Adipocyte (in vitro differentiated cells): ENCODE results near the gene DHX9.

ENCODE experiments used
- DNase-seq: peaks from one replicate; pipeline ENCODE4 v3.0.0-alpha.2; 2015; ENCODE audit warnings: low read depth
- H3K27me3 ChIP-seq: replicated peaks from 2 replicates; pipeline ENCODE4 v1.7.0; 2013; ENCODE audit warnings: mild to moderate bottlenecking, low read length, moderate library complexity; ENCODE audit not compliant: control insufficient read depth, insufficient read depth
- H3K36me3 ChIP-seq: 2 replicates; pipeline ENCODE4 v1.7.0; 2013; ENCODE audit warnings: low read length, mild to moderate bottlenecking, moderate library complexity; ENCODE audit not compliant: control insufficient read depth, insufficient read depth, severe bottlenecking
- H3K4me1 ChIP-seq: 2 replicates; pipeline ENCODE4 v1.7.0; 2013; ENCODE audit warnings: mild to moderate bottlenecking, low read length, moderate library complexity; ENCODE audit not compliant: control insufficient read depth, insufficient read depth
- H3K4me3 ChIP-seq: 2 replicates; pipeline ENCODE4 v1.7.0; 2013; ENCODE audit warnings: mild to moderate bottlenecking, low read length, moderate library complexity
- H3K9ac ChIP-seq: 2 replicates; pipeline ENCODE4 v1.7.0; 2013; ENCODE audit warnings: mild to moderate bottlenecking, low read length, moderate library complexity
- H3K9me3 ChIP-seq: 2 replicates; pipeline ENCODE4 v1.7.0; 2013; ENCODE audit warnings: mild to moderate bottlenecking, low read length, moderate library complexity; ENCODE audit not compliant: control insufficient read depth

The DHX9 gene

DNA sequence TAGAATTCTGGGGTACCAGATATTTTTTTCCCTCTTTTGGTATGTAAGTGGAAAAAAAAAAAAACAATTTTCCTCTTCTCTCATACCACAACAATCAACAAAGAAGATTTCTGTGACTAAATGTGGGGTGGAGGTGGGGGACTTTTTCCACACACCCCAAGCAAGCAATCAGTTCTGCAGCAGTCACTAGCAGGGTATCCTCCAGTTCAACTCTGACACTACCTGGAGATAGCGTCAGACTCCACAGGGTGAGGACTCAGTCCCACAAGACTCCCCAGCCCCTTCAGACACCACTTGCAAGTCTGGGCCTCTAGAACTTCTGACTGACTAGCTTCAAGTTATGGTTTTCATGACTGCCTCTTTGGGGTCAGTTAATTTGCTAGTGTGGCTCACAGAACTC lies 6.2 kb downstream of the DHX9 start:
- Histone ChIP-seq H3K36me3 (peaks cover 80% of the 10 kb centered on the region), H3K9me3 (no peaks in the 10 kb centered on the region), H3K4me1 (peaks cover 27% of the 10 kb centered on the region), H3K4me3 (no peak overlapping the region), H3K27me3 (no peaks in the 10 kb centered on the region), H3K9ac (no peak overlapping the region)
- no peak for DNase-seq

DNA sequence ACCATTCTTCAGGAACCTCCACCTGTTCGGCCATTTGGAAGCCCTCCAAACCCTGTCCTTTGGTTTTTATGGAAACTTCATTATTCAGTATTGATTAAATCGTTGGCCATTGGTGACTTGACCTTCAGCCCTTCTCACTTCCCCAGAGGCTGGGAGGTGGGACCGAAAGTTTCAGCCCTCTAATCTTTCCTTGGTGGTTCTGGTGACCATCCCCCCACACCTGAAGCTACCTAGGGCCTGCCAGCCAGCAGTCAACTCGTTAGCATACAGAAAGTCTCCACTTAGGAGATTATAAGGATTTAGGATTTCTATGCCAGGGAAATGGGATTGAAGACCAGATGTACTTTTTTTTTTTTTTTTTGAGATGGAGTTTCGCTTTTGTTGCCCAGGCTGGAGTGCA lies 6.7 kb downstream of the DHX9 start:
- Histone ChIP-seq H3K4me3 (no peak overlapping the region), H3K9me3 (no peaks in the 10 kb centered on the region), H3K4me1 (peaks cover 22% of the 10 kb centered on the region), H3K36me3 (peaks cover 85% of the 10 kb centered on the region), H3K9ac (no peak overlapping the region), H3K27me3 (no peaks in the 10 kb centered on the region)
- no peak for DNase-seq

DNA sequence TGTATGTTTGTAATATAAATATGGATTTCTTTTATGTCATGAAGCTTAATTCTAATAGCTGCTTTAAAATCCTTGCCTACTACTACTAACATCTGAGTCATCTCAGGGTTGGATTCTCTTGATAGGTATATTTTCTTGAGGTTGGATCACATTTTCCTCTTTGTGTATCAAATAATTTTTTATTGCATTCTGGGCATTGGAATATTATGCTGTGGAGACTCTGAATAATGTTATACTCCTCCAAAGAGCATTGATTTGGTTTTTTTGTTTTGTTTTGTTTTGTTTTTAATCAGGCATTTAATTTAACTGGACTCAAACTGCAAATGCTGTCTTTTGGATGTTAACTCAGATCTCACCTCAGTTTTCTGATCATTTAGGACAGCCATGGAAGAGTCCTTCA lies 8.0 kb downstream of the DHX9 start:
- no peaks in the 10 kb centered on the region for H3K9me3 ChIP-seq
- H3K4me3 ChIP-seq = no peak overlapping the region
- peaks cover 17% of the 10 kb centered on the region for H3K4me1 ChIP-seq
- no peak overlapping the region for H3K9ac ChIP-seq
- H3K27me3 ChIP-seq = no peaks in the 10 kb centered on the region
- H3K36me3 ChIP-seq = peaks cover 97% of the 10 kb centered on the region
- DNase-seq = no peak

DNA sequence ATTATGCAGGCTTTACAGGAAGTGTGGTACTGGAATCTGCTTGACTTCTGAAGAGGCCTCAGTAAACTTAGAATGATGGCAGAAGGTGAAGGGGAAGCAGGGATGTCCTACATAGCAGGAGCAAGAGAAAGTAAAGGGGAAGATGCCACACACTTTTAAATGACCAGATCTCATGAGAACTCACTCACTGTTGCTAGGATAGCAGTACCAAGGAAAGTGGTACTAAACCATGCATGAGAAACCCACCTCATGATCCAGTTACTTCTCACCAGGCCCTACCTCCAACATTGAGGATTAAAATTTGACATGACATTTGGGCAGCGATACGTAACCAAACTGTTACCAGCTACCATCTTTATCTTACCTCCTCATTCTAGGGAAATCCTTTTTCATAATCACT lies 9.6 kb downstream of the DHX9 start:
- peaks cover 6% of the 10 kb centered on the region for H3K4me1 ChIP-seq
- no peaks in the 10 kb centered on the region for H3K27me3 ChIP-seq
- no peaks in the 10 kb centered on the region for H3K9me3 ChIP-seq
- DNase-seq = no peak
- no peak overlapping the region for H3K4me3 ChIP-seq
- H3K9ac ChIP-seq = no peak overlapping the region
- H3K36me3 ChIP-seq = peaks cover 99% of the 10 kb centered on the region

DNA sequence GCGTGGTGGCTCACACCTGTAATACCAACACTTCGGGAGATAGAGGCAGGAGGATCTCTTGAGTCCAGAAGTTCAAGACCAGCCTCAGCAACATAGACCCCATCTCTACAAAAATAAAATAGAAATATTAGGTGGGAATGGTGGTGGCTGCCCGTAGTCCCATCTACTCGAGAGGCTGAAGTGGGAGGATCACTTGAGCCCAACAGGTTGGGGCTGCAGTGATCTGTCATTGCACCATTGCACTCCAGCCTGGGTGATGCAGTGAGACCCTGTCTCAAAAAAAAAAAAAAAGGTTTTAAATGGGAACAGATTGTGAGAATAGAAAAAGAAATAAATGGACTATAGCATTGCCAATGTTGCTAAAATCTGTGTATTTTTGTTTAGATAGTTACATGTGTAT lies 11.2 kb downstream of the DHX9 start:
- H3K4me1 ChIP-seq = peaks cover 10% of the 10 kb centered on the region
- no peak for DNase-seq
- no peak overlapping the region for H3K9ac ChIP-seq
- H3K4me3 ChIP-seq = no peak overlapping the region
- H3K9me3 ChIP-seq = no peaks in the 10 kb centered on the region
- no peaks in the 10 kb centered on the region for H3K27me3 ChIP-seq
- peaks cover 100% of the 10 kb centered on the region for H3K36me3 ChIP-seq

DNA sequence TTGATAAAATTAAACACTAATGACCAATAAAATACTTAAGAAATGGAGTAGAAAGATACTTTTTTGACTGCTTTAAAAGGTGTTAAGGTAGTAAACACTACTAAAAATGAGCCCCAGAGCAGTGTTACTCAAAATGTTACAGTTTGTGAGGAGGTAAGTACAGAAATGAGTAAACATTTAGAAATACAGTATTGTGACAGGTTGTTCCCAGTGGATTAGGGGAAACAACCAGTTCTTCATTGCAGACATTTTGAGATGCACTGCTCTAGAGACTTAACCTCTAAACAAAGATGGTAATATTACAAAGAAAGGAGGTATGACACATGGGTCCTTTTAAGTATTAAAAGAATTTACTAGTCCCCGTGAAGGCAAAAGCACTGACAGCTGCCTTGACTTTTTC lies 12.7 kb downstream of the DHX9 start:
- Histone ChIP-seq H3K4me1 (peaks cover 22% of the 10 kb centered on the region), H3K27me3 (no peaks in the 10 kb centered on the region), H3K36me3 (peaks cover 100% of the 10 kb centered on the region), H3K9me3 (no peaks in the 10 kb centered on the region), H3K4me3 (no peak overlapping the region), H3K9ac (no peak overlapping the region)
- DNase-seq = no peak

DNA sequence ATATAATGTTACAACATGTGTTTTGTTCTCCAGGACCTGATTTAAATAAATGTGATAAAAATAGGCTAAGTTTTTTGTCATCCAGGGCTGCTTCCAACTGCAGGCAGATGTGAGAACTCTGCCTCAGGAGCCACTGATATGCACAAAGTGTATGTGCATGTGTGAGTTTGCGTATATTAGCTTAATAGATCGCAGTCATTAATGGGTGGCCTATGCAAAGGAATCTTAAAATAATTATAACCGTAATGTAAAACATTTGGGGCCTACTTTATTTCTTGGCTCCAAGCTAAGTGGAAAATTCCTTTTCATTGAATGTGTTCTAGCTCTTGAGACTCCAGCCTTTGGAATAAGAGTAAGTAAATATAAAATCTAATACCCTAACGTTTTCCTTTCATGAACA lies 16.8 kb downstream of the DHX9 start:
- peak; percentile 52 for DNase-seq
- Histone ChIP-seq H3K4me3 (no peak overlapping the region), H3K36me3 (peaks cover 100% of the 10 kb centered on the region), H3K9me3 (no peaks in the 10 kb centered on the region), H3K27me3 (no peaks in the 10 kb centered on the region), H3K4me1 (peaks cover 22% of the 10 kb centered on the region), H3K9ac (peak overlapping the region; percentile 12)

DNA sequence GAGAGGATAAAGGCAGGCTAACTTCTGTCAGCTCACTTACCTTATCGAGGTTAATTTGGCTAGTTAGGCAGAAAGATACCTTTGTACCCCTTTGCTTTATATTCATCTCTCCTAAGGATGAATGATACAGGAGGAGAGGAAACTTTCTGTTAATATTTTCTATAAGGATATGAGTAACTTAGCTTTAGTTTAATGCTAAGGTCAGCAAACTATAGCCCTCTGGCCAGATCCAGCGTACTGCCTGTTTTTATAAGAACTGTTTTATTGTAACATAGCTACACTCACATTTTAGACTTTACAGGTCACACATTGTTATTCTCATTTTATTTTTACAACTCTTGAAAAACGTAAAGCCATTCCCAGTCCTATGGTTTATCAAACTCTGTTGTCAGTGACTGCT lies 18.1 kb downstream of the DHX9 start:
- peaks cover 16% of the 10 kb centered on the region for H3K4me1 ChIP-seq
- H3K9me3 ChIP-seq = no peaks in the 10 kb centered on the region
- H3K27me3 ChIP-seq = no peaks in the 10 kb centered on the region
- no peak overlapping the region for H3K4me3 ChIP-seq
- H3K9ac ChIP-seq = no peak overlapping the region
- H3K36me3 ChIP-seq = peaks cover 100% of the 10 kb centered on the region
- DNase-seq = no peak

DNA sequence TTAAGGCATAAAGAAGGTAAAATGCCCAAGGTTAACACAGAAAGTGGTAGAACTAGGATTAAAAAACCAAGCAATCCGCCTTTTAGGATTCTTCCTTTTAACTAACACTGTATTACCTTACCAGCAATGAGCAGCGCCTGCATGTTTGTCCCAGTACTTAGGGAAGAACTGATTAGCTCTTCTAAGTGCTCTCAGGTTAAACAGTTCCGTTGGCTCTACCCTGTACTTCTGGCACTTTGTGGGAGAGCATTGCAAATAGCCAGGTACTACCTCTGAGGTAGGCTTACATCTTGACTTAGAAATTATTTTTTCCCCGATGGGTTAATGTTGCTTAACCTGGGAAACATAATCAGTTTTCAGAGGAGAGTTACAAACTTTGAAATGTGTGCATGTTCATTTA lies 21.5 kb downstream of the DHX9 start:
- H3K4me3 ChIP-seq = no peak overlapping the region
- H3K9me3 ChIP-seq = no peaks in the 10 kb centered on the region
- H3K36me3 ChIP-seq = peaks cover 100% of the 10 kb centered on the region
- DNase-seq = no peak
- no peaks in the 10 kb centered on the region for H3K27me3 ChIP-seq
- H3K4me1 ChIP-seq = peaks cover 8% of the 10 kb centered on the region
- H3K9ac ChIP-seq = no peak overlapping the region

DNA sequence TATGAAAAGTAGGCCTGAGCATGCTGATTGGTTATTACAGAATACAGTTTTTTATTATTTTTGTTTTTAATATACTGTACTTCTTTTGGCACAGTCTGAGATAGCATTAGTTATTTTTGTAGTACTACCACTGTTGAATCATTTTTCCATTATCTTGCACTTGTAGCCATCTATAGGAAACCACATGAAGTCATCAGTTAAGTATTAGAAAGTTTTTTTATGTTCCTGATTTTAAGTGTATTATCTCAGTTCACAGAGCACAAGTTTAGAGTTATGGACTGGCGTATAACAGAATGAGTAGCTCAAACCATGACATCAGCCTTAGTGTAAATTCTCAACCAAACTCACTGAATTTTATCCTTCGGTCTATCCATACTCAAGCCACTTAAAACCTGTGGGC lies 22.8 kb downstream of the DHX9 start:
- H3K36me3 ChIP-seq = peaks cover 100% of the 10 kb centered on the region
- no peak for DNase-seq

DNA sequence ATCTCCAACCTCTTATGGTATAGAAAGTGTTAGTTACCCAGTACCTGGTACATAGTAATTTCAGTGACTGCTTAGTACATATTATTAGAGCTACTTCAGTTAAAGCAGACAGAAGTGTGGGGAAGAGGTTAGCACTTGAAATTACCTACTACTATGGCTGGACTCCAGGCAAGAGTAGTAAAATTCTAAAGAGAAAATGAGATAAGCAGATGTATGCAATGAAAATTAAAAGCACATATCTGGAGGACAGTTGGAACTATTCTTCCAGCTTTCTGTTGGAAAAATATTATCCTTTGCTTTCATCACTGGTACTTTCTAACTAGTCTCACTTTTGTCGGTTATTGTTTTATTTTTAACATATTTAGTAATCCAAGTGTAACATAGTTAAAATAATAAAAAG lies 23.7 kb downstream of the DHX9 start:
- no peak for DNase-seq
- Histone ChIP-seq H3K27me3 (no peaks in the 10 kb centered on the region), H3K4me3 (no peak overlapping the region), H3K9ac (no peak overlapping the region), H3K4me1 (peaks cover 6% of the 10 kb centered on the region), H3K36me3 (peaks cover 100% of the 10 kb centered on the region), H3K9me3 (no peaks in the 10 kb centered on the region)

More for the DNA sequence above, 22.8 kb downstream of the DHX9 start:
- Histone ChIP-seq H3K9ac (no peak overlapping the region), H3K27me3 (no peaks in the 10 kb centered on the region), H3K4me1 (no peaks in the 10 kb centered on the region), H3K4me3 (no peak overlapping the region), H3K9me3 (no peaks in the 10 kb centered on the region)

DNA sequence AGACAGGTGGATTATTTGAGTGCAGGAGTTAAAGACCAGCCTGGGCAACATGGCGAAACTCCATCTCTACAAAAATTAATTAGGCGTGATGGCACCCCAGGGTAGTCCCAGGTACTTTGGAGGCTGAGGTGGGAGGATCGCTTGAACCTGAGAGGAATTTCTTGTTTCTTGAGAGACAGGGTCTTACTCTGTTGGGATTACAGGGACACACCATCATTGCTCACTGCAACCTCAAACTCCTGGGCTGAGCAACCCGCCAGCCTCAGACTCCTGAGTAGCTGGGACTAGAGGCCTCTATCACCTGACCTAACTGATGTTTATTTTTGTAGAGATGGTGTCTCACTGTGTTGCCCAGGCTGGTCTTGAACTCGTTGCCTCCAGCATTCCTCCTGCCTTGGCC lies 24.8 kb downstream of the DHX9 start:
- H3K36me3 ChIP-seq = peaks cover 100% of the 10 kb centered on the region
- H3K9ac ChIP-seq = no peak overlapping the region
- no peak for DNase-seq
- H3K4me1 ChIP-seq = peaks cover 7% of the 10 kb centered on the region
- no peaks in the 10 kb centered on the region for H3K27me3 ChIP-seq
- no peaks in the 10 kb centered on the region for H3K9me3 ChIP-seq
- H3K4me3 ChIP-seq = no peak overlapping the region
